K562 (cell line): ENCODE measurements around the gene DTX4. TPM values are rescaled to one million over a fixed set of nuclear protein-coding genes. Genes with fewer than 3 reads are reported as not detected.

Experiments used
- CBFA2T2 ChIP-seq: fragments of 450-650 bp; conservative IDR thresholded peaks from 2 replicates; pipeline ENCODE4 v1.6.1; 2017; ENCODE audit warnings: mild to moderate bottlenecking
- CBFA2T3 ChIP-seq: fragments of 450-650 bp; IDR thresholded peaks from 2 replicates; pipeline ENCODE4 v1.6.1; 2017
- CBX1 ChIP-seq: sonication (generic); IDR thresholded peaks from 2 replicates; pipeline ENCODE4 v1.6.1; 2016; ENCODE audit warnings: antibody characterized with exemption, low read depth, mild to moderate bottlenecking
- CHD4 ChIP-seq: fragments of 200-600 bp; sonication (generic); IDR thresholded peaks from 3 replicates; pipeline ENCODE4 v1.6.1; 2012; ENCODE audit warnings: low read depth, mild to moderate bottlenecking, mixed read lengths, low read length, inconsistent platforms; ENCODE audit not compliant: insufficient read depth, insufficient replicate concordance, poor library complexity, severe bottlenecking
- FOXK2 ChIP-seq, 2 experiments: fragments of 450-650 bp; IDR thresholded peaks in 1 of 2; conservative IDR thresholded peaks in 1 of 2; 2 replicates each; pipeline ENCODE4 v1.6.1; 2016; ENCODE audit warnings: low read depth in 2 of 2, mild to moderate bottlenecking in 1 of 2
- HLTF ChIP-seq: fragments of 450-650 bp; IDR thresholded peaks from 2 replicates; pipeline ENCODE4 v1.6.1; 2016
- HNRNPUL1 ChIP-seq: fragments of 200-400 bp; formaldehyde crosslinking; IDR thresholded peaks from 2 replicates; pipeline ENCODE4 v1.6.1; 2017; ENCODE audit warnings: low read length
- KLF16 ChIP-seq: IDR thresholded peaks from 2 replicates; pipeline ENCODE4 v1.6.1; 2016; ENCODE audit warnings: antibody characterized with exemption
- NEUROD1 ChIP-seq: fragments of 150-350 bp; IDR thresholded peaks from 2 replicates; pipeline ENCODE4 v1.6.1; 2014; ENCODE audit warnings: borderline replicate concordance, low read length, low read depth; ENCODE audit not compliant: partially characterized antibody
- RAD51 ChIP-seq: fragments of 450-650 bp; IDR thresholded peaks from 2 replicates; pipeline ENCODE4 v1.7.1; 2016; ENCODE audit warnings: low read depth, mild to moderate bottlenecking, borderline replicate concordance
- SMC3 ChIP-seq: conservative IDR thresholded peaks from 2 replicates; pipeline ENCODE4 v1.6.1; 2011; ENCODE audit warnings: low read depth, low read length, improper control_type of control experiment; ENCODE audit not compliant: insufficient read depth
- TAL1 ChIP-seq: fragments of 450-650 bp; IDR thresholded peaks from 2 replicates; pipeline ENCODE4 v1.6.1; 2016; ENCODE audit warnings: mild to moderate bottlenecking
- ZC3H11A ChIP-seq: IDR thresholded peaks from 2 replicates; pipeline ENCODE4 v1.6.1; 2012; ENCODE audit warnings: low read depth, low read length, improper control_type of control experiment
- ZKSCAN1 ChIP-seq: fragments of 150-350 bp; IDR thresholded peaks from 2 replicates; pipeline ENCODE4 v1.6.1; 2016; ENCODE audit warnings: low read depth, low read length
- polyA plus RNA-seq, 8 experiments: library from polyadenylated mRNA; depleted of rRNA in 4 of 8; stranded (reverse) in 5 of 8; unstranded in 3 of 8; fragments of >200 nt; fragmentation: Nextera tagmentation in 2 of 8; fragmentation: Illumina TruSeq in 1 of 8; extraction: Ambion mirVana in 2 of 8; extraction: Trizol in 1 of 8; gene quantifications; 2 replicates each; pipeline versions ENCODE4 v1.2.1 to v1.2.3, GENCODE V29; 2011 to 2014; ENCODE audit warnings: inconsistent platforms in 1 of 8, missing spikeins in 1 of 8
- total RNA-seq, 7 experiments: library from RNA; depleted of rRNA in 6 of 7; stranded (reverse); fragments of >200 nt in 6 of 7; fragmentation: Illumina TruSeq in 2 of 7; extraction: Trizol in 2 of 7; gene quantifications; 2 replicates each; pipeline versions ENCODE4 v1.2.1 to v1.2.3, GENCODE V29; 2011 to 2021; ENCODE audit warnings: low replicate concordance in 1 of 7
- TF ChIP-seq, protein P1 (sequence below): fragments of 450-650 bp; formaldehyde crosslinking; conservative IDR thresholded peaks from 2 replicates; pipeline ENCODE4 v1.4.0; 2022; ENCODE audit warnings: mild to moderate bottlenecking, missing genetic modification characterization
- TF ChIP-seq, protein P2 (sequence below): sonication (generic); formaldehyde crosslinking; IDR thresholded peaks from 2 replicates; pipeline ENCODE4 v1.9.0; 2022; ENCODE audit warnings: mild to moderate bottlenecking, missing genetic modification reagents
- TF ChIP-seq, protein P3 (sequence below), 2 experiments: fragments of 450-650 bp; formaldehyde crosslinking in 1 of 2; IDR thresholded peaks; 2 replicates each; pipeline versions ENCODE4 v1.4.0 to v1.6.1; 2014 to 2020; ENCODE audit warnings: mild to moderate bottlenecking in 2 of 2, borderline replicate concordance in 1 of 2, low read depth in 1 of 2
- TF ChIP-seq, protein P4 (sequence below), 3 experiments: IDR thresholded peaks in 2 of 3; conservative IDR thresholded peaks in 1 of 3; 2 replicates each; pipeline ENCODE4 v1.5.1; 2011 to 2012; ENCODE audit warnings: low read length in 3 of 3, mild to moderate bottlenecking in 3 of 3, control low read depth in 2 of 3, improper control_type of control experiment in 1 of 3, inconsistent platforms in 1 of 3, low read depth in 1 of 3, mixed read lengths in 1 of 3, moderate library complexity in 1 of 3; ENCODE audit not compliant: insufficient read depth in 2 of 3

The DTX4 gene
- total and polyA plus RNA-seq, 9 of the 15 experiments (the other 6 are each of a cell fraction or from before 2014, with no cell fraction given) = 0.03 to 0.47 (median 0.04) TPM; not detected in 4

DNA sequence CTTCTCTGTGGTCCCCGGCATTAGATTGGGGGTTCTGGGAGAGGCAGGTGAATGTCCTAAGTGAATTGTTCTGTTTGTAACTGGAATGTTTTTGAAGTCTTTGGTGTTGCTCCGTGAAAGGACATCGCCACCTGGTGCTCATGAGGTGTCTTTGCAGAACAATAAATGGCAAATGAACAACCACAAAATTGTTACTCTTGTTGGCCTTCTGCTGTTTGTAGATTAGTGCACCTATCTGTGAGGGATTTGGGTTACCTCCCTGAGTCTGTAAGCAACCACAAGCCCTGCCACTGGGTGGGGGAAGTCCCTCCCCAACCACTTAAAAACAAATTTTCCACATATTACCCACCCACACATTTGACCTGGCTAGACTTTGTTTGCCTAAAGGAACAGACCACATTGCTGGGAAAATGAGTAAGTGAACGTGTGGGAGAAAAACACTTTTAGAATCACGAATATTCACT, 36.1 kb downstream of the DTX4 start (continued):
- TF ChIP-seq, protein P1, sequence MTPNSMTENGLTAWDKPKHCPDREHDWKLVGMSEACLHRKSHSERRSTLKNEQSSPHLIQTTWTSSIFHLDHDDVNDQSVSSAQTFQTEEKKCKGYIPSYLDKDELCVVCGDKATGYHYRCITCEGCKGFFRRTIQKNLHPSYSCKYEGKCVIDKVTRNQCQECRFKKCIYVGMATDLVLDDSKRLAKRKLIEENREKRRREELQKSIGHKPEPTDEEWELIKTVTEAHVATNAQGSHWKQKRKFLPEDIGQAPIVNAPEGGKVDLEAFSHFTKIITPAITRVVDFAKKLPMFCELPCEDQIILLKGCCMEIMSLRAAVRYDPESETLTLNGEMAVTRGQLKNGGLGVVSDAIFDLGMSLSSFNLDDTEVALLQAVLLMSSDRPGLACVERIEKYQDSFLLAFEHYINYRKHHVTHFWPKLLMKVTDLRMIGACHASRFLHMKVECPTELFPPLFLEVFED (CRISPR knock-in tag) = no peak
- TF ChIP-seq RAD51 = no peak
- no peak for TF ChIP-seq CBX1
- TF ChIP-seq KLF16 = peak; percentile 28
- TF ChIP-seq, protein P2, sequence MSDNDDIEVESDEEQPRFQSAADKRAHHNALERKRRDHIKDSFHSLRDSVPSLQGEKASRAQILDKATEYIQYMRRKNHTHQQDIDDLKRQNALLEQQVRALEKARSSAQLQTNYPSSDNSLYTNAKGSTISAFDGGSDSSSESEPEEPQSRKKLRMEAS = no peak
- TF ChIP-seq FOXK2 (conservative IDR thresholded peaks at IDR 0.05 in 1 of 2, IDR thresholded peaks at IDR 0.05 in 1 of 2; ENCODE audit: low read depth in 2 of 2) = no peak
- TF ChIP-seq NEUROD1 = no peak
- peak; percentile 43 for TF ChIP-seq TAL1
- TF ChIP-seq CBFA2T2 = peak; percentile 39
- TF ChIP-seq CHD4 = no peak
- TF ChIP-seq CBFA2T3 = peak; percentile 61
- no peak for TF ChIP-seq HNRNPUL1
- TF ChIP-seq, protein P3, sequence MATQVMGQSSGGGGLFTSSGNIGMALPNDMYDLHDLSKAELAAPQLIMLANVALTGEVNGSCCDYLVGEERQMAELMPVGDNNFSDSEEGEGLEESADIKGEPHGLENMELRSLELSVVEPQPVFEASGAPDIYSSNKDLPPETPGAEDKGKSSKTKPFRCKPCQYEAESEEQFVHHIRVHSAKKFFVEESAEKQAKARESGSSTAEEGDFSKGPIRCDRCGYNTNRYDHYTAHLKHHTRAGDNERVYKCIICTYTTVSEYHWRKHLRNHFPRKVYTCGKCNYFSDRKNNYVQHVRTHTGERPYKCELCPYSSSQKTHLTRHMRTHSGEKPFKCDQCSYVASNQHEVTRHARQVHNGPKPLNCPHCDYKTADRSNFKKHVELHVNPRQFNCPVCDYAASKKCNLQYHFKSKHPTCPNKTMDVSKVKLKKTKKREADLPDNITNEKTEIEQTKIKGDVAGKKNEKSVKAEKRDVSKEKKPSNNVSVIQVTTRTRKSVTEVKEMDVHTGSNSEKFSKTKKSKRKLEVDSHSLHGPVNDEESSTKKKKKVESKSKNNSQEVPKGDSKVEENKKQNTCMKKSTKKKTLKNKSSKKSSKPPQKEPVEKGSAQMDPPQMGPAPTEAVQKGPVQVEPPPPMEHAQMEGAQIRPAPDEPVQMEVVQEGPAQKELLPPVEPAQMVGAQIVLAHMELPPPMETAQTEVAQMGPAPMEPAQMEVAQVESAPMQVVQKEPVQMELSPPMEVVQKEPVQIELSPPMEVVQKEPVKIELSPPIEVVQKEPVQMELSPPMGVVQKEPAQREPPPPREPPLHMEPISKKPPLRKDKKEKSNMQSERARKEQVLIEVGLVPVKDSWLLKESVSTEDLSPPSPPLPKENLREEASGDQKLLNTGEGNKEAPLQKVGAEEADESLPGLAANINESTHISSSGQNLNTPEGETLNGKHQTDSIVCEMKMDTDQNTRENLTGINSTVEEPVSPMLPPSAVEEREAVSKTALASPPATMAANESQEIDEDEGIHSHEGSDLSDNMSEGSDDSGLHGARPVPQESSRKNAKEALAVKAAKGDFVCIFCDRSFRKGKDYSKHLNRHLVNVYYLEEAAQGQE (IDR thresholded peaks at IDR 0.05; ENCODE audit: borderline replicate concordance) = peak; percentile 18; the same call in 1 of the 2 replicates
- TF ChIP-seq, protein P3 (CRISPR knock-in tag; IDR thresholded peaks at IDR 0.05; ENCODE audit: low read depth) = no peak
- TF ChIP-seq, protein P4, sequence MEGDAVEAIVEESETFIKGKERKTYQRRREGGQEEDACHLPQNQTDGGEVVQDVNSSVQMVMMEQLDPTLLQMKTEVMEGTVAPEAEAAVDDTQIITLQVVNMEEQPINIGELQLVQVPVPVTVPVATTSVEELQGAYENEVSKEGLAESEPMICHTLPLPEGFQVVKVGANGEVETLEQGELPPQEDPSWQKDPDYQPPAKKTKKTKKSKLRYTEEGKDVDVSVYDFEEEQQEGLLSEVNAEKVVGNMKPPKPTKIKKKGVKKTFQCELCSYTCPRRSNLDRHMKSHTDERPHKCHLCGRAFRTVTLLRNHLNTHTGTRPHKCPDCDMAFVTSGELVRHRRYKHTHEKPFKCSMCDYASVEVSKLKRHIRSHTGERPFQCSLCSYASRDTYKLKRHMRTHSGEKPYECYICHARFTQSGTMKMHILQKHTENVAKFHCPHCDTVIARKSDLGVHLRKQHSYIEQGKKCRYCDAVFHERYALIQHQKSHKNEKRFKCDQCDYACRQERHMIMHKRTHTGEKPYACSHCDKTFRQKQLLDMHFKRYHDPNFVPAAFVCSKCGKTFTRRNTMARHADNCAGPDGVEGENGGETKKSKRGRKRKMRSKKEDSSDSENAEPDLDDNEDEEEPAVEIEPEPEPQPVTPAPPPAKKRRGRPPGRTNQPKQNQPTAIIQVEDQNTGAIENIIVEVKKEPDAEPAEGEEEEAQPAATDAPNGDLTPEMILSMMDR (IDR thresholded peaks at IDR 0.05 in 2 of 3, conservative IDR thresholded peaks at IDR 0.05 in 1 of 3; ENCODE audit: insufficient read depth in 2 of 3, low read depth in 1 of 3, low read length in 3 of 3) = peak; percentile 71 to 76 (median 71)
- TF ChIP-seq SMC3 = peak; percentile 40; the same call in 1 of the 2 replicates
- TF ChIP-seq ZKSCAN1 = no peak
- no peak for TF ChIP-seq ZC3H11A
- TF ChIP-seq HLTF = no peak
